Measurements from ENCODE around the gene ARGFX. TPM values are rescaled to one million over a fixed set of nuclear protein-coding genes. Genes with fewer than 3 reads are reported as not detected.

Gene ARGFX
- total and polyA plus RNA-seq, 10 of the 15 experiments (the other 5 are each of a cell fraction or from before 2014, with no cell fraction given) = not detected

DNA sequence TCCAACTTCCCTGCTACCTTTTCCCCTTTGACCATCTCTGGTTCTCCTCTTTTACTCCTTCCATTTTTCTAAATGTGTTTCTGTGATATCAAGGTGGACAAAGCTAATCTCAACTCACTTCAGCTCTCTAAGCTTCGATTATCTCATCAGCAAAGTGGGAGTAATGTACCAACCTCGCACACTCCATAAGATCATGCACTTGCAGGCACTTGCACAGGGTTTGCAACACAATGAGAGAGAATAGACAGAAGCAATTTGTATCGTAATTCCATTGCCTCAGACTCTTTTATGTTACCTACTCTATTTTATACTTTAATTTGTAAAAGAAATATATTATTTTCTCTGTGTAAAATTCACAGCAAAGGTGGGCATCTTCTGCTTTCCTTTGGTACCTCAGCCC lies 15.0 kb upstream of the ARGFX start:
- Histone ChIP-seq H4K20me1 (ENCODE audit: control insufficient read depth, insufficient read depth) (no peaks in the 10 kb centered on the region), H3K4me3 (no peak overlapping the region), H3K4me2 (ENCODE audit: control insufficient read depth, insufficient read depth) (no peak overlapping the region), H3K4me1 (ENCODE audit: control insufficient read depth, insufficient read depth, low read length) (peaks cover 9% of the 10 kb centered on the region), H2AFZ (ENCODE audit: control insufficient read depth, low read depth, low read length) (no peak overlapping the region), H3K9ac (ENCODE audit: control insufficient read depth, insufficient read depth, low read length) (no peak overlapping the region), H3K79me2 (ENCODE audit: control insufficient read depth, insufficient read depth, low read length) (no peaks in the 10 kb centered on the region), H3K27ac (ENCODE audit: control insufficient read depth, insufficient read depth) (no peak overlapping the region), H3K36me3 (ENCODE audit: control insufficient read depth in 2 of 2, insufficient read depth in 2 of 2, low read length in 1 of 2) (no peaks in the 10 kb centered on the region), H3K9me3 (replicated peaks; ENCODE audit: control insufficient read depth, insufficient read depth, low read length) (no peaks in the 10 kb centered on the region; the same call in 2 of the 3 replicates), H3K27me3 (replicated peaks in 1 of 2; ENCODE audit: control insufficient read depth in 2 of 2, insufficient read depth in 2 of 2, low read length in 1 of 2) (no peaks in the 10 kb centered on the region)
- ChIA-PET CTCF (interaction anchor here (0.8 kb wide), 1 partner anchor 553 kb away, joined by 3 read pairs; no protein-coding TSS in a partner anchor), SMC1A (ENCODE audit: uncharacterized antibody, unreplicated experiment) (interaction anchor here (1.2 kb wide), 1 partner anchor 17 kb away, joined by 3 read pairs; no protein-coding TSS in a partner anchor), POLR2A (no interaction called here), RAD21 (ENCODE audit: unreplicated experiment) (no interaction called here)
- in situ Hi-C loops (cut with MboI) = no loop called here
- ATAC-seq (no peak), DNase-seq (ENCODE audit: low read depth, low spot score) (no peak), FAIRE-seq (no peak)
- TF ChIP-seq ZNF274 (IDR thresholded peaks at IDR 0.05; ENCODE audit: insufficient read depth, insufficient read length) = no peak
- TF ChIP-seq, protein P1, sequence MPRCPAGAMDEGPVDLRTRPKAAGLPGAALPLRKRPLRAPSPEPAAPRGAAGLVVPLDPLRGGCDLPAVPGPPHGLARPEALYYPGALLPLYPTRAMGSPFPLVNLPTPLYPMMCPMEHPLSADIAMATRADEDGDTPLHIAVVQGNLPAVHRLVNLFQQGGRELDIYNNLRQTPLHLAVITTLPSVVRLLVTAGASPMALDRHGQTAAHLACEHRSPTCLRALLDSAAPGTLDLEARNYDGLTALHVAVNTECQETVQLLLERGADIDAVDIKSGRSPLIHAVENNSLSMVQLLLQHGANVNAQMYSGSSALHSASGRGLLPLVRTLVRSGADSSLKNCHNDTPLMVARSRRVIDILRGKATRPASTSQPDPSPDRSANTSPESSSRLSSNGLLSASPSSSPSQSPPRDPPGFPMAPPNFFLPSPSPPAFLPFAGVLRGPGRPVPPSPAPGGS (IDR thresholded peaks at IDR 0.05; ENCODE audit: borderline replicate concordance, insufficient read depth, low read depth, low read length, poor library complexity, severe bottlenecking) = peak; percentile 24
- WGBS (ENCODE audit: insufficient coverage, insufficient replicate concordance, low lambda C conversion rate, missing lambda C conversion rate) = 66% methylated on average over 3 of the region's 3 CpGs
- no TSS peak for BruUV-seq (replicated peaks)
- intact Hi-C loops (cut with micrococcal nuclease; ENCODE audit: unreplicated experiment) = no loop called here

- no peak for ATAC-seq
- BruUV-seq (replicated peaks) = no TSS peak
- Histone ChIP-seq H3K9ac (ENCODE audit: control insufficient read depth, insufficient read depth, low read length) (no peak overlapping the region), H3K4me3 (no peak overlapping the region), H3K36me3 (ENCODE audit: control insufficient read depth in 2 of 2, insufficient read depth in 2 of 2, low read length in 1 of 2) (no peaks in the 10 kb centered on the region), H3K4me1 (ENCODE audit: control insufficient read depth, insufficient read depth, low read length) (no peaks in the 10 kb centered on the region), H3K79me2 (ENCODE audit: control insufficient read depth, insufficient read depth, low read length) (no peaks in the 10 kb centered on the region), H2AFZ (ENCODE audit: control insufficient read depth, low read depth, low read length) (no peak overlapping the region), H4K20me1 (ENCODE audit: control insufficient read depth, insufficient read depth) (no peaks in the 10 kb centered on the region), H3K27ac (ENCODE audit: control insufficient read depth, insufficient read depth) (no peak overlapping the region), H3K9me3 (replicated peaks; ENCODE audit: control insufficient read depth, insufficient read depth, low read length) (no peaks in the 10 kb centered on the region), H3K4me2 (ENCODE audit: control insufficient read depth, insufficient read depth) (no peak overlapping the region), H3K27me3 (replicated peaks in 1 of 2; ENCODE audit: control insufficient read depth in 2 of 2, insufficient read depth in 2 of 2, low read length in 1 of 2) (no peaks in the 10 kb centered on the region)
- FAIRE-seq = no peak
- ChIA-PET RAD21 (ENCODE audit: unreplicated experiment) (no interaction called here), SMC1A (ENCODE audit: uncharacterized antibody, unreplicated experiment) (interaction anchor here (1.0 kb wide), 2 partner anchors 9 to 13 kb away, joined by 3 read pairs; no protein-coding TSS in a partner anchor), CTCF (interaction anchor here (0.6 kb wide), 2 partner anchors 250 to 918 kb away, joined by 4 read pairs; no protein-coding TSS in a partner anchor), POLR2A (no interaction called here)
- intact Hi-C loops (cut with micrococcal nuclease; ENCODE audit: unreplicated experiment) (no loop called here), in situ Hi-C loops (cut with MboI) (no loop called here)
- no peak for DNase-seq (ENCODE audit: low read depth, low spot score)
- WGBS (ENCODE audit: insufficient coverage, insufficient replicate concordance, low lambda C conversion rate, missing lambda C conversion rate) = 70% methylated on average over 5 of the region's 5 CpGs
- TF ChIP-seq ZNF687 (IDR thresholded peaks at IDR 0.05) = no peak
- TF ChIP-seq, protein P2, sequence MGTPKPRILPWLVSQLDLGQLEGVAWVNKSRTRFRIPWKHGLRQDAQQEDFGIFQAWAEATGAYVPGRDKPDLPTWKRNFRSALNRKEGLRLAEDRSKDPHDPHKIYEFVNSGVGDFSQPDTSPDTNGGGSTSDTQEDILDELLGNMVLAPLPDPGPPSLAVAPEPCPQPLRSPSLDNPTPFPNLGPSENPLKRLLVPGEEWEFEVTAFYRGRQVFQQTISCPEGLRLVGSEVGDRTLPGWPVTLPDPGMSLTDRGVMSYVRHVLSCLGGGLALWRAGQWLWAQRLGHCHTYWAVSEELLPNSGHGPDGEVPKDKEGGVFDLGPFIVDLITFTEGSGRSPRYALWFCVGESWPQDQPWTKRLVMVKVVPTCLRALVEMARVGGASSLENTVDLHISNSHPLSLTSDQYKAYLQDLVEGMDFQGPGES (IDR thresholded peaks at IDR 0.05) = no peak
- TF ChIP-seq ZNF207 (IDR thresholded peaks at IDR 0.05; ENCODE audit: borderline replicate concordance) = no peak
- no peak for TF ChIP-seq IKZF2 (IDR thresholded peaks at IDR 0.05)
- TF ChIP-seq, protein P3, sequence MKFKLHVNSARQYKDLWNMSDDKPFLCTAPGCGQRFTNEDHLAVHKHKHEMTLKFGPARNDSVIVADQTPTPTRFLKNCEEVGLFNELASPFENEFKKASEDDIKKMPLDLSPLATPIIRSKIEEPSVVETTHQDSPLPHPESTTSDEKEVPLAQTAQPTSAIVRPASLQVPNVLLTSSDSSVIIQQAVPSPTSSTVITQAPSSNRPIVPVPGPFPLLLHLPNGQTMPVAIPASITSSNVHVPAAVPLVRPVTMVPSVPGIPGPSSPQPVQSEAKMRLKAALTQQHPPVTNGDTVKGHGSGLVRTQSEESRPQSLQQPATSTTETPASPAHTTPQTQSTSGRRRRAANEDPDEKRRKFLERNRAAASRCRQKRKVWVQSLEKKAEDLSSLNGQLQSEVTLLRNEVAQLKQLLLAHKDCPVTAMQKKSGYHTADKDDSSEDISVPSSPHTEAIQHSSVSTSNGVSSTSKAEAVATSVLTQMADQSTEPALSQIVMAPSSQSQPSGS (IDR thresholded peaks at IDR 0.05; ENCODE audit: low read length) = no peak
- TF ChIP-seq PAX5 (IDR thresholded peaks at IDR 0.05; ENCODE audit: borderline replicate concordance, low read depth, low read length) = no peak
- no peak for TF ChIP-seq CBX3 (IDR thresholded peaks at IDR 0.05; ENCODE audit: borderline replicate concordance, low read depth)
Observed at GRCh38 chr3:121557426-121557934, 10.3 kb upstream of the ARGFX start.

All from GM12878 (cell line).